Neural cell (in vitro differentiated cells): ENCODE data around the gene IRAK2. TPM values are rescaled to one million over a fixed set of nuclear protein-coding genes. Genes with fewer than 3 reads are reported as not detected.

Experiments
- H2AFZ ChIP-seq: fragments of 200-600, 300-800 bp; sonication (generic), shearing (Covaris generic); 2 replicates; pipeline ENCODE4 v1.6.0; 2014; ENCODE audit warnings: low read depth, mild to moderate bottlenecking, antibody characterized with exemption, low read length, moderate library complexity
- H3F3A ChIP-seq: fragments of 200-600 bp; shearing (Covaris generic); 2 replicates; pipeline ENCODE4 v1.6.1; 2016; ENCODE audit warnings: mild to moderate bottlenecking, moderate library complexity, mixed read lengths, antibody characterized with exemption, low read length; ENCODE audit not compliant: insufficient read depth, poor library complexity, severe bottlenecking
- H3K27ac ChIP-seq: fragments of 200-600, 300-800 bp; sonication (generic), shearing (Covaris generic); 2 replicates; pipeline ENCODE4 v1.5.1; 2014; ENCODE audit warnings: mild to moderate bottlenecking, low read length, moderate library complexity
- H3K27me3 ChIP-seq: fragments of 300-800, 200-600 bp; sonication (generic), shearing (Covaris generic); 2 replicates; pipeline ENCODE4 v1.6.0; 2014; ENCODE audit warnings: mild to moderate bottlenecking, low read depth, low read length, moderate library complexity; ENCODE audit not compliant: insufficient read depth
- H3K36me3 ChIP-seq: fragments of 300-800, 200-600 bp; sonication (generic), shearing (Covaris generic); 2 replicates; pipeline ENCODE4 v1.5.1; 2014; ENCODE audit warnings: mild to moderate bottlenecking, antibody characterized with exemption, low read length, moderate library complexity; ENCODE audit not compliant: insufficient read depth
- H3K4me2 ChIP-seq: fragments of 300-800, 200-600 bp; sonication (generic), shearing (Covaris generic); 2 replicates; pipeline ENCODE4 v1.6.0; 2014; ENCODE audit warnings: mild to moderate bottlenecking, low read length
- H3K4me3 ChIP-seq: fragments of 300-800, 200-600 bp; sonication (generic), shearing (Covaris generic); 2 replicates; pipeline ENCODE4 v1.5.1; 2014; ENCODE audit warnings: mild to moderate bottlenecking, low read length, moderate library complexity
- H3K79me2 ChIP-seq: fragments of 200-600 bp; shearing (Covaris generic); replicated peaks from 2 replicates; pipeline ENCODE4 v1.6.0; 2014; ENCODE audit warnings: mild to moderate bottlenecking, low read length, moderate library complexity; ENCODE audit not compliant: insufficient read depth
- H3K9ac ChIP-seq: fragments of 300-800, 200-600 bp; sonication (generic), shearing (Covaris generic); 2 replicates; pipeline ENCODE4 v1.6.1; 2016; ENCODE audit warnings: mild to moderate bottlenecking, low read length, mixed read lengths
- H3K9me2 ChIP-seq: fragments of 200-600 bp; shearing (Covaris generic); 2 replicates; pipeline ENCODE4 v1.6.1; 2016; ENCODE audit warnings: mild to moderate bottlenecking, low read length, mixed read lengths; ENCODE audit not compliant: insufficient read depth
- H3K9me3 ChIP-seq: fragments of 200-600, 300-800 bp; sonication (generic), shearing (Covaris generic); 2 replicates; pipeline ENCODE4 v1.6.1; 2016; ENCODE audit warnings: mild to moderate bottlenecking, mixed run types, low read length, moderate library complexity, mixed read lengths
- H4K20me1 ChIP-seq: fragments of 200-600 bp; shearing (Covaris generic); 2 replicates; pipeline ENCODE4 v1.6.1; 2016; ENCODE audit warnings: mild to moderate bottlenecking, mixed run types; ENCODE audit not compliant: insufficient read depth
- CTCF ChIP-seq: fragments of 450-650 bp; IDR thresholded peaks from 2 replicates; pipeline ENCODE4 v1.5.1; 2014; ENCODE audit warnings: antibody characterized with exemption, mild to moderate bottlenecking, moderate library complexity; ENCODE audit not compliant: poor library complexity, severe bottlenecking
- EP300 ChIP-seq: fragments of 450-650 bp; conservative IDR thresholded peaks from 2 replicates; pipeline ENCODE4 v1.6.1; 2014; ENCODE audit warnings: antibody characterized with exemption, mild to moderate bottlenecking, moderate library complexity; ENCODE audit not compliant: poor library complexity, severe bottlenecking
- EZH2 ChIP-seq: fragments of 200-600, 300-800 bp; shearing (Covaris generic), sonication (generic); IDR thresholded peaks from 2 replicates; pipeline ENCODE4 v1.6.1; 2014; ENCODE audit warnings: antibody characterized with exemption, low read length, borderline replicate concordance, mild to moderate bottlenecking; ENCODE audit not compliant: insufficient read depth, poor library complexity, severe bottlenecking
- MXI1 ChIP-seq: fragments of 450-650 bp; conservative IDR thresholded peaks from 2 replicates; pipeline ENCODE4 v1.6.1; 2014; ENCODE audit warnings: antibody characterized with exemption, mild to moderate bottlenecking; ENCODE audit not compliant: poor library complexity, severe bottlenecking
- POLR2AphosphoS5 ChIP-seq: IDR thresholded peaks from 2 replicates; pipeline ENCODE4 v1.6.1; 2012
- SMC3 ChIP-seq: fragments of 450-650 bp; conservative IDR thresholded peaks from 2 replicates; pipeline ENCODE4 v1.6.1; 2014; ENCODE audit warnings: antibody characterized with exemption, mild to moderate bottlenecking, moderate library complexity; ENCODE audit not compliant: poor library complexity
- TAF1 ChIP-seq: IDR thresholded peaks from 2 replicates; pipeline ENCODE4 v1.6.1; 2012; ENCODE audit warnings: low read depth
- polyA plus RNA-seq: library from polyadenylated mRNA; depleted of rRNA; stranded (reverse); fragments of >200 nt; gene quantifications from 2 replicates; pipeline ENCODE4 v1.2.3, GENCODE V29; 2014
- TF ChIP-seq, protein P1 (sequence below): IDR thresholded peaks from 2 replicates; pipeline ENCODE4 v1.6.1; 2012; ENCODE audit warnings: borderline replicate concordance

The IRAK2 gene
- polyA plus RNA-seq, 1 donor from 2014 or later: 0.84 TPM

DNA sequence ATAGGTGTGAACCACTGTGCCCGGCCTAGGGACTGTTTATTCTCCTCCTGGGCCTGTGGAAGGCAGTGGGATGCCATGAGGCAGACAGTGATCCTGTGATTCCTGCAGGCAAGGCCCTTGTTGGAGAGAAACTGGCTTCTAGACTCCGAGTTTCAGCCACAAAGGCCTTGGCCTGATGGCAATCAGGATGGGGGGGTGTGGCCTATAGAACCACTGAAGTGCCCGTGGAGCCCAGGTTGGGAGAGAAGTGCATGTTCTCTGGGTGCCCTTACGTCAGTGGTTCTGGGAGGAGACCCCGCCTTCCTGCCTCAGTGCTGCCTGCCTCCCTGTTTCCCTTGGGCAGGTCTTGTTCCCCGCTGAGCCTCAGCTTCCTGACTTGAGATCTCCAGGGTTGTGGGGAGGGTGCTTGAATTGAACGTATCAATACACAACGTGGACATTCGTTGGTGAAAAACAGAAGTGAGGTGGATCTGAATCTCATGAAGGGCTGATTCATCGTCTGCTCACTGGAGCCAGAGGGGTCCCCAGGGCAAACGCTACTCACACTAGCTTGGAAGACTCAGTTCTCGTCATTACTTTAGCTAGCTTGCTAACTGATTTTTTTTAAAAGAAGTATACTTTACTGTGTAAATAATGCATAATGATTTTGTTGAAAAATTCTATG is 31.8 kb downstream of the IRAK2 start:
- TF ChIP-seq CTCF (no peak), SMC3 (no peak)
- no peak overlapping the region for H3K4me3 ChIP-seq
- H3K9me3 ChIP-seq: no peaks in the 10 kb centered on the region
- no peaks in the 10 kb centered on the region for H3K27me3 ChIP-seq
- H3K9ac ChIP-seq: no peak overlapping the region
- H4K20me1 ChIP-seq: no peaks in the 10 kb centered on the region
- H3K9me2 ChIP-seq: no peaks in the 10 kb centered on the region
- H3K27ac ChIP-seq: no peak overlapping the region
- no peaks in the 10 kb centered on the region for H3K79me2 ChIP-seq
- H3F3A ChIP-seq: no peaks in the 10 kb centered on the region
- H3K36me3 ChIP-seq: no peaks in the 10 kb centered on the region
- no peak overlapping the region for H2AFZ ChIP-seq
- H3K4me2 ChIP-seq: no peak overlapping the region

DNA sequence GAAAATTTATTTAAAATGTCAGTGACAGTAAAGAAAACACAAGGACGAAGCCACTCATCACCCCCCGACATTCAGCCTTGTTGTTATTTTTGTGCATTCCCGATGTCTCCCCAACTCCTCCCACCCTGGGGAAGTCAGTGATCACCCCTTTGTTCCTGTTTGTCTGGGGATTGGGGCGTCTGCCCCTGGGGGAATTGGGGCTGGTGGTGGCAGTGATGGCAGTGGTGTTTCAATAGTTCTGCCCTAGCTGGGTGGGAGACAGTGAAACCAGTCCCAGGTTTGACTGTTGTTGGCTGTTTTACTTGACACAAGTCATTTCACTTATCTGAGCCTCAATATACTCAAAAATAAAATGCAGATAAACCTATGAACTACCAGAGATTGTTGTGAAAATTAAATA is 33.5 kb downstream of the IRAK2 start:
- Histone ChIP-seq H3K9me2 (no peaks in the 10 kb centered on the region), H2AFZ (no peak overlapping the region), H3K9me3 (no peaks in the 10 kb centered on the region), H3K9ac (no peak overlapping the region), H3K27ac (no peak overlapping the region), H3K4me2 (no peak overlapping the region), H3K4me3 (no peak overlapping the region), H4K20me1 (no peaks in the 10 kb centered on the region), H3K79me2 (no peaks in the 10 kb centered on the region), H3K27me3 (no peaks in the 10 kb centered on the region), H3F3A (no peaks in the 10 kb centered on the region), H3K36me3 (no peaks in the 10 kb centered on the region)
- TF ChIP-seq EP300 (no peak), POLR2AphosphoS5 (no peak), TAF1 (no peak), SMC3 (no peak), MXI1 (no peak), EZH2 (no peak), CTCF (no peak)
- TF ChIP-seq, protein P1, sequence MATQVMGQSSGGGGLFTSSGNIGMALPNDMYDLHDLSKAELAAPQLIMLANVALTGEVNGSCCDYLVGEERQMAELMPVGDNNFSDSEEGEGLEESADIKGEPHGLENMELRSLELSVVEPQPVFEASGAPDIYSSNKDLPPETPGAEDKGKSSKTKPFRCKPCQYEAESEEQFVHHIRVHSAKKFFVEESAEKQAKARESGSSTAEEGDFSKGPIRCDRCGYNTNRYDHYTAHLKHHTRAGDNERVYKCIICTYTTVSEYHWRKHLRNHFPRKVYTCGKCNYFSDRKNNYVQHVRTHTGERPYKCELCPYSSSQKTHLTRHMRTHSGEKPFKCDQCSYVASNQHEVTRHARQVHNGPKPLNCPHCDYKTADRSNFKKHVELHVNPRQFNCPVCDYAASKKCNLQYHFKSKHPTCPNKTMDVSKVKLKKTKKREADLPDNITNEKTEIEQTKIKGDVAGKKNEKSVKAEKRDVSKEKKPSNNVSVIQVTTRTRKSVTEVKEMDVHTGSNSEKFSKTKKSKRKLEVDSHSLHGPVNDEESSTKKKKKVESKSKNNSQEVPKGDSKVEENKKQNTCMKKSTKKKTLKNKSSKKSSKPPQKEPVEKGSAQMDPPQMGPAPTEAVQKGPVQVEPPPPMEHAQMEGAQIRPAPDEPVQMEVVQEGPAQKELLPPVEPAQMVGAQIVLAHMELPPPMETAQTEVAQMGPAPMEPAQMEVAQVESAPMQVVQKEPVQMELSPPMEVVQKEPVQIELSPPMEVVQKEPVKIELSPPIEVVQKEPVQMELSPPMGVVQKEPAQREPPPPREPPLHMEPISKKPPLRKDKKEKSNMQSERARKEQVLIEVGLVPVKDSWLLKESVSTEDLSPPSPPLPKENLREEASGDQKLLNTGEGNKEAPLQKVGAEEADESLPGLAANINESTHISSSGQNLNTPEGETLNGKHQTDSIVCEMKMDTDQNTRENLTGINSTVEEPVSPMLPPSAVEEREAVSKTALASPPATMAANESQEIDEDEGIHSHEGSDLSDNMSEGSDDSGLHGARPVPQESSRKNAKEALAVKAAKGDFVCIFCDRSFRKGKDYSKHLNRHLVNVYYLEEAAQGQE: no peak
